ENCODE results near the gene OBP2B. TPM values are rescaled to one million over a fixed set of nuclear protein-coding genes. Genes with fewer than 3 reads are reported as not detected.
"Not testable (repeated sequence)": the region's sequence is repeated elsewhere in the genome, so short reads cannot be mapped to it uniquely, and the experiment has no call there.

The OBP2B gene
- polyA plus RNA-seq, 1 donor (not counting 4 experiments of a cell fraction or from before 2014, with no cell fraction given) = not detected

DNA sequence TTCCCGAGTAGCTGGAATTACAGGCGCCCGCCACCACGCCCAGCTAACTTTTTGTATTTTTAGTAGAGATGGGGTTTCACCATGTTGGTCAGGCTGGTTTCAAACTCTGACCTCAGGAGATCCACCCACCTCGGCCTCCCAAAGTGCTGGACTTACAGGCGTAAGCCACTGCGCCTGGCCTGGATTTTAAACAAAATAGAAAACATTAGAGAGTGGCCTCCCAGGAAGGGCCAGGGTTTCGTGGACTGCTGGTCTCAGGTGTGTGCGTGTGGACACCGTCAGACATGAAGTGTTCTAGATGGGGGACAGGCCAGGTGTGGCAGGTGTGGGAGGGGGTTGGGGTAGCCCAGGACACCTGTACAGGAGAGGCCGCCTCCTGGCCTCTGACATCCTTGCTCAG is 38.3 kb downstream of the OBP2B start:
- Histone ChIP-seq H3K9ac (ENCODE audit: control insufficient read depth, extremely low read depth, insufficient read depth, low read length) (no peak overlapping the region), H3K9me1 (ENCODE audit: control insufficient read depth, extremely low read depth, insufficient read depth, low read length) (no peaks in the 10 kb centered on the region), H2AFZ (ENCODE audit: control insufficient read depth, low read length) (no peak overlapping the region), H3K4me2 (ENCODE audit: control insufficient read depth, extremely low read depth, insufficient read depth, low read depth, low read length) (no peak overlapping the region), H4K20me1 (ENCODE audit: control insufficient read depth, extremely low read depth, insufficient read depth, low read length) (no peaks in the 10 kb centered on the region), H3K9me3 (ENCODE audit: control insufficient read depth, low read depth, low read length) (no peaks in the 10 kb centered on the region), H3K79me2 (ENCODE audit: control insufficient read depth, insufficient read depth, low read length) (no peaks in the 10 kb centered on the region), H3K27ac (ENCODE audit: control insufficient read depth, insufficient read depth, low read length) (no peak overlapping the region), H3K4me1 (ENCODE audit: control insufficient read depth, extremely low read depth, insufficient read depth, low read length) (no peaks in the 10 kb centered on the region), H3K36me3 (ENCODE audit: control insufficient read depth in 2 of 2, extremely low read depth in 1 of 2, insufficient read depth in 2 of 2, low read length in 2 of 2) (no peaks in the 10 kb centered on the region), H3K4me3 (ENCODE audit: control insufficient read depth in 2 of 3, extremely low read depth in 1 of 3, insufficient read depth in 2 of 3, low read depth in 1 of 3, low read length in 3 of 3) (no peak overlapping the region), H3K27me3 (ENCODE audit: control insufficient read depth, extremely low read depth, insufficient read depth, low read length) (peaks cover 17% of the 10 kb centered on the region)
- FAIRE-seq (no peak), DNase-seq (ENCODE audit: low read depth, low spot score) (no peak)
- dilution Hi-C loops (cut with MboI; ENCODE audit: extremely low pct_ligation_motif_present, low sequenced_read_pairs) = no loop called here
- TF ChIP-seq EZH2 (IDR thresholded peaks at IDR 0.05; ENCODE audit: low read length) = no peak
- no peak for TF ChIP-seq CTCF (optimal IDR thresholded peaks at IDR 0.05 in 1 of 3, IDR thresholded peaks at IDR 0.05 in 1 of 3, conservative IDR thresholded peaks at IDR 0.05 in 1 of 3; ENCODE audit: extremely low read depth in 1 of 3, insufficient read depth in 2 of 3, low read length in 3 of 3)

DNA sequence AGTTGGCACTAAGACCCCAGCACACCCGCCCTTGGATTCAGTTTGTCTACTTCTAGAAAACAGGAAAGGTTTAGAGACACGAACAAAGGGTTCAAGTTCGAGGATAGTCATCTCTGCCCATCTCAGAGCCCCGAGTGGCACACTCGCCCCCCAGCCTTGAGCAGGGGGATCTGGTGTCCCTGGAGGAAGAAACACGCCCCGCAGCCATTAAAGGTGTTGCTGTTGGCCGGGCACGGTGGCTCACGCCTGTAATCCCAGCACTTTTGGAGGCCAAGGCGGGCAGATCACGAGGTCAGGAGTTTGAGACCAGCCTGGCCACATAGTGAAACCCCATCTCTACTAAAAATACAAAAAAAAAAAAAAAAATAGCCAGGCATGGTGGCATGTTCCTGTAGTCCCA is 39.4 kb downstream of the OBP2B start:
- H3K27ac ChIP-seq (ENCODE audit: control insufficient read depth, insufficient read depth, low read length); H3K36me3 ChIP-seq (ENCODE audit: control insufficient read depth in 2 of 2, extremely low read depth in 1 of 2, insufficient read depth in 2 of 2, low read length in 2 of 2); H3K4me1 ChIP-seq (ENCODE audit: control insufficient read depth, extremely low read depth, insufficient read depth, low read length); DNase-seq (ENCODE audit: low read depth, low spot score); H3K9me3 ChIP-seq (ENCODE audit: control insufficient read depth, low read depth, low read length); FAIRE-seq; H4K20me1 ChIP-seq (ENCODE audit: control insufficient read depth, extremely low read depth, insufficient read depth, low read length); H3K4me2 ChIP-seq (ENCODE audit: control insufficient read depth, extremely low read depth, insufficient read depth, low read depth, low read length); H3K79me2 ChIP-seq (ENCODE audit: control insufficient read depth, insufficient read depth, low read length); H2AFZ ChIP-seq (ENCODE audit: control insufficient read depth, low read length); H3K9me1 ChIP-seq (ENCODE audit: control insufficient read depth, extremely low read depth, insufficient read depth, low read length); dilution Hi-C loops (cut with MboI; ENCODE audit: extremely low pct_ligation_motif_present, low sequenced_read_pairs); H3K4me3 ChIP-seq (ENCODE audit: control insufficient read depth in 2 of 3, extremely low read depth in 1 of 3, insufficient read depth in 2 of 3, low read depth in 1 of 3, low read length in 3 of 3); H3K9ac ChIP-seq (ENCODE audit: control insufficient read depth, extremely low read depth, insufficient read depth, low read length): not testable (repeated sequence)
- H3K27me3 ChIP-seq (ENCODE audit: control insufficient read depth, extremely low read depth, insufficient read depth, low read length) = peaks cover 13% of the 10 kb centered on the region

DNA sequence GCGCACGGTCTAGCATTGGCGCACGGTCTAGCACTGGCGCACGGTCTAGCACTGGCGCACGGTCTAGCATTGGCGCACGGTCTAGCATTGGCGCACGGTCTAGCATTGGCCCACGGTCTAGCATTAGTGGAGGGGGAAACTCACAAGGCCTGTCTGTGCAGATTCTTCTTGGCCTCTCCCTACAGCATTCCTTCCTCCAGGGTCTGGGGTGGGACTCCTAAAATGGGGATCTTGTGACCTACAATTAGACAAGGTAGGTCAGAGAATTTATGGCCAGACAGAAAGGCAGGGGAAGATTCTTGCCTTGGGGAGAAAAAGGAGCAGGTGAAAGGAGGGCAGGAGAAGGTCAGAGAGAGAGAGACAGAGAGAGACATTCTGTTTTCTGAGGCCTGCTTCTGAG is 39.9 kb downstream of the OBP2B start:
- FAIRE-seq (no peak), DNase-seq (ENCODE audit: low read depth, low spot score) (no peak)
- Histone ChIP-seq H3K27ac (ENCODE audit: control insufficient read depth, insufficient read depth, low read length) (no peak overlapping the region), H3K36me3 (ENCODE audit: control insufficient read depth in 2 of 2, extremely low read depth in 1 of 2, insufficient read depth in 2 of 2, low read length in 2 of 2) (no peaks in the 10 kb centered on the region), H3K4me2 (ENCODE audit: control insufficient read depth, extremely low read depth, insufficient read depth, low read depth, low read length) (no peak overlapping the region), H3K9me1 (ENCODE audit: control insufficient read depth, extremely low read depth, insufficient read depth, low read length) (no peaks in the 10 kb centered on the region), H3K4me3 (ENCODE audit: control insufficient read depth in 2 of 3, extremely low read depth in 1 of 3, insufficient read depth in 2 of 3, low read depth in 1 of 3, low read length in 3 of 3) (no peak overlapping the region), H3K4me1 (ENCODE audit: control insufficient read depth, extremely low read depth, insufficient read depth, low read length) (no peaks in the 10 kb centered on the region), H3K9me3 (ENCODE audit: control insufficient read depth, low read depth, low read length) (no peaks in the 10 kb centered on the region), H3K9ac (ENCODE audit: control insufficient read depth, extremely low read depth, insufficient read depth, low read length) (no peak overlapping the region), H2AFZ (ENCODE audit: control insufficient read depth, low read length) (no peak overlapping the region), H3K27me3 (ENCODE audit: control insufficient read depth, extremely low read depth, insufficient read depth, low read length) (peaks cover 15% of the 10 kb centered on the region), H3K79me2 (ENCODE audit: control insufficient read depth, insufficient read depth, low read length) (no peaks in the 10 kb centered on the region), H4K20me1 (ENCODE audit: control insufficient read depth, extremely low read depth, insufficient read depth, low read length) (no peaks in the 10 kb centered on the region)
- dilution Hi-C loops (cut with MboI; ENCODE audit: extremely low pct_ligation_motif_present, low sequenced_read_pairs) = no loop called here
- TF ChIP-seq CTCF (optimal IDR thresholded peaks at IDR 0.05 in 1 of 3, IDR thresholded peaks at IDR 0.05 in 1 of 3, conservative IDR thresholded peaks at IDR 0.05 in 1 of 3; ENCODE audit: extremely low read depth in 1 of 3, insufficient read depth in 2 of 3, low read length in 3 of 3) (no peak), EZH2 (IDR thresholded peaks at IDR 0.05; ENCODE audit: low read length) (no peak)
